ENCODE measurements around the gene FCSK.

DNA sequence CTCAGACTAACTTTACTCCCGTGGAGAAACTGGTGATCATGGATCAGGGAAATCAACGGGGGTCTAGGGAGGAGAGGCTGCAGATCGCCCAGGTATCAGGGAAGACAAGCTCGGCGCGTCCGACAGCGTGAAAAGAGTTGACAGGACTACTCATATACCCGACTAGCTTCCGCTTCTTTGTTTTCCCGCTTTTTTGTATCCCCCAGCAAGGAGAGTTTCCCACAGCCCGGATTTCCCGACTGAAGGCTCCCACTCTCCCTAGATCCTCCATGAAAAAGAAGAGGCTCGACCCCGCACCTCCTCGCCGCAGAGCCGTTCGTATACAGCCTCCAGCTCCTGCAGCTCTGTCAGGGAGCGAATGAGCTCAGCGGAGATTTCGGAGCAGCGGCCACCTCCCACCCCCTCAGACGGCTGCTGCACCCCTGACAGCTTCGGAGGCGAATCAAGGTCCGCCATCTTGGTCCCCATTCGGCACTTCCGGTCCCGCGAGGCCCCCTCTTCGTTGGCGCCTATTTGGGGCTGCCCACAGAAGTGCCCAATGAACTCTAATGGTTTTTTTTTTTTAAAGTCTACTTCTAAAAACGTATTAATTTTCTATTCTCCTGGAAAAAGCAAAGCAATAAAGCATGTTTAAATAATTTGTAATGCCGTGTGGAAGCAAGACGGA, 68.8 kb downstream of the FCSK start, which contains the start of gene COG4:
- TF ChIP-seq, protein P1, sequence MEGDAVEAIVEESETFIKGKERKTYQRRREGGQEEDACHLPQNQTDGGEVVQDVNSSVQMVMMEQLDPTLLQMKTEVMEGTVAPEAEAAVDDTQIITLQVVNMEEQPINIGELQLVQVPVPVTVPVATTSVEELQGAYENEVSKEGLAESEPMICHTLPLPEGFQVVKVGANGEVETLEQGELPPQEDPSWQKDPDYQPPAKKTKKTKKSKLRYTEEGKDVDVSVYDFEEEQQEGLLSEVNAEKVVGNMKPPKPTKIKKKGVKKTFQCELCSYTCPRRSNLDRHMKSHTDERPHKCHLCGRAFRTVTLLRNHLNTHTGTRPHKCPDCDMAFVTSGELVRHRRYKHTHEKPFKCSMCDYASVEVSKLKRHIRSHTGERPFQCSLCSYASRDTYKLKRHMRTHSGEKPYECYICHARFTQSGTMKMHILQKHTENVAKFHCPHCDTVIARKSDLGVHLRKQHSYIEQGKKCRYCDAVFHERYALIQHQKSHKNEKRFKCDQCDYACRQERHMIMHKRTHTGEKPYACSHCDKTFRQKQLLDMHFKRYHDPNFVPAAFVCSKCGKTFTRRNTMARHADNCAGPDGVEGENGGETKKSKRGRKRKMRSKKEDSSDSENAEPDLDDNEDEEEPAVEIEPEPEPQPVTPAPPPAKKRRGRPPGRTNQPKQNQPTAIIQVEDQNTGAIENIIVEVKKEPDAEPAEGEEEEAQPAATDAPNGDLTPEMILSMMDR (IDR thresholded peaks at IDR 0.05): no peak
- no peak for TF ChIP-seq POLR2A (IDR thresholded peaks at IDR 0.05)

Data from body of pancreas (tissue), 4 donors.